HG03342 (cell line): ENCODE results near the gene NELFCD.
"Not testable (repeated sequence)": the region's sequence is repeated elsewhere in the genome, so short reads cannot be mapped to it uniquely, and the experiment has no call there.

ENCODE experiments used
- ATAC-seq: cut with Tn5 transposase; IDR thresholded peaks from one replicate; pipeline ENCODE4 v1.9.1; 2021; ENCODE audit warnings: mild to moderate bottlenecking, moderate library complexity; ENCODE audit not compliant: unreplicated experiment

The NELFCD gene

GRCh38 chr20:59007665-59008511 lies 26.8 kb downstream of the NELFCD start:
- ATAC-seq: peak; percentile 35

GRCh38 chr20:59008715-59009336 lies 27.8 kb downstream of the NELFCD start:
- no peak for ATAC-seq

- ATAC-seq: no peak
These were observed 29.4 kb downstream of the NELFCD start for GRCh38 chr20:59010321-59010994.

DNA sequence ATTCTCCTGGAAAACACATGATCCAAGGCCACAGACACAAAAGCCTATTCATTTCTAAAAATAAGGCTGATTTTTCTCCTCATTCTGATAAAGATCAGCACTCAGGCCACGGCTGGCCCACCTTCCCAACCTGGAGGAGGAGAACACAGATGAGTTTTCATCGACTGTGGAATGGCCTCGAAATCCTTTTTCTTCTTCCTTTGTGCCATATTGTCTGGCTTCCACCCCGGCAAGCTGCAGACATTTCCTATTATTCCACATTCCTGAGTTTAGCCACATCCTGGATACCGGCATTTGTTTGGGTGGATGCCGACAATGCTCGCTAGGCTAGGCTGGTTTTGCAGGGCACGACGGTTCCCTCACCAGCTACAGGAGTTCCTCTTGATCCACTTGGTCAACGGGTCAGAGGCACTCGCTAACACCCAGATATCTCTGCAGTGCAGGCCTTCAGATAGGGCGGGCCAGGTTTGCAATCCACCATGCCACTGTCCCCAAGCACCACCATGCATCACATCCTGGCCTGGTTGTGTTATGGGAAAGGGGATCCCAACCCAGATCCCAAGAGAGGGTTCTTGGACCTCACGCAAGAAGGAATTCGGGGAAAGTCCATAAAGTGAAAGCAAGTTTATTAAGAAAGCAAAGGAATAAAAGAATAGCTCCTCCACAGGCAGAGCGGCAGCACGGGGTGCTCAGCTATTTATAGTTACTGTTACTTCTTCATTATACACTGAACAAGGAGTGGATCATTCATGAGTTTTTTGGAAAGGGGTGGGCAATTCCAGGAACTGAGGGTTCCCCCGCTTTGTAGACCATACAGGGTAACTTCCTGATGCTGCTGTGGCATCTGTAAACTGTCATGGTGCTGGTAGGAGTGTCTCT lies 30.2 kb downstream of the NELFCD start:
- no peak for ATAC-seq

DNA sequence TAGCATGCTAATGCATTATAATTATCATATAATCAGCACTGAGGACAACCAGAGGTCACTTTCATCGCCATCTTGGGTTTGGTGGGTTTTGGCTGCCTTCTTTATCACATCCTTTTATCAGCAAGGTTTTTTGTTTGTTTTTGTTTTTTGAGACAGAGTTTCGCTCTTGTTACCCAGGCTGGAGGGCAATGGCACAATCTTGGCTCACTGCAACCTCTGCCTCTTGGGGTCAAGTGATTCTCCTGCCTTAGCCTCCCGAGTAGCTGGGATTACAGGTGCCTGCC lies 30.8 kb downstream of the NELFCD start:
- not testable (repeated sequence) for ATAC-seq

- no peak for ATAC-seq
These were observed 32.2 kb downstream of the NELFCD start for GRCh38 chr20:59013031-59013951.

- ATAC-seq: no peak
These were observed 33.0 kb downstream of the NELFCD start for GRCh38 chr20:59013959-59014608.

- ATAC-seq: no peak
These were observed 33.8 kb downstream of the NELFCD start for GRCh38 chr20:59014680-59015389.

- ATAC-seq: no peak
These were observed 34.4 kb downstream of the NELFCD start for GRCh38 chr20:59015411-59015810.

DNA sequence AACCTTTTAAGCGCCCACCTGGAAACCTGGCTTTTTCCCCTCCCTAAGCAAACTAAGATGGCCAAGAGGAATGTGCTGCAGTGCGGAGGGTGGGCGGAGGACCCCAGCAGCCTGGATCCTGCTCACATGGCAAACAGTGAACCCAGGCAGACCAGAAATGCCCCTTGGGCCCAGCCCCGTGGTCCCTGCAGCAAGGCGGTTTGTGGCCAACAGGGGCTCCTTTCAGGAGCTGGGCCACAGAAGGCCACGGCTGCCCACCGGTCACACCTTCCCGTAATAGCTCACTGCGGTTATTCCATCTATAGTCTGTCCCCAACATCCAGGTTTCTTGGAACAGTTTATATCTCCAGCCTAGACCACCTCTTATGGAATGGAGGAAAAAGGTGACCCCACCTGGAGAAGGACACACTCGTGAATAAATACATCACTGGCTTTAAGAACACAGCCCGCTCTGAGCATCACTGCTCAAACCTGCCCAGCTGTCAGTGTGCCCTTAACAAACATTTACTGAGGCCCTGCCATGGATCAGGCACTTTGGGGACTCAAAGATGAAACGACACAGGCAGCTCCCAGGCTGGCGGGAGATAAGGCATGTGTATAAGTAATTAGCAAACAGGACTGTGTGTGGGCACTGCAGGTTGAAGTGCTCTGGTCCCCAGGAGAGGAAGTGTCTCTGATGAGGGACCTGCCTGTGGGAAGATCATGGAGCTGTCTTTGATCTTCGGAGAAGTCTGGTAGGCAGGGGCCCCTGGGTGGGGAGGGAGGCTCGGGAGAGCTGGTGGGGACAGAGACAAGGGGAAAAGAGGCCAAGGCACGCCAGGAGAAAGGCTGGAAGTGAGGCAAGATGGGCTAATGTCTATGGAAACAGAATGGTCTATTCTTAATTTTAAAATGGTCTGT lies 35.0 kb downstream of the NELFCD start:
- ATAC-seq: no peak

DNA sequence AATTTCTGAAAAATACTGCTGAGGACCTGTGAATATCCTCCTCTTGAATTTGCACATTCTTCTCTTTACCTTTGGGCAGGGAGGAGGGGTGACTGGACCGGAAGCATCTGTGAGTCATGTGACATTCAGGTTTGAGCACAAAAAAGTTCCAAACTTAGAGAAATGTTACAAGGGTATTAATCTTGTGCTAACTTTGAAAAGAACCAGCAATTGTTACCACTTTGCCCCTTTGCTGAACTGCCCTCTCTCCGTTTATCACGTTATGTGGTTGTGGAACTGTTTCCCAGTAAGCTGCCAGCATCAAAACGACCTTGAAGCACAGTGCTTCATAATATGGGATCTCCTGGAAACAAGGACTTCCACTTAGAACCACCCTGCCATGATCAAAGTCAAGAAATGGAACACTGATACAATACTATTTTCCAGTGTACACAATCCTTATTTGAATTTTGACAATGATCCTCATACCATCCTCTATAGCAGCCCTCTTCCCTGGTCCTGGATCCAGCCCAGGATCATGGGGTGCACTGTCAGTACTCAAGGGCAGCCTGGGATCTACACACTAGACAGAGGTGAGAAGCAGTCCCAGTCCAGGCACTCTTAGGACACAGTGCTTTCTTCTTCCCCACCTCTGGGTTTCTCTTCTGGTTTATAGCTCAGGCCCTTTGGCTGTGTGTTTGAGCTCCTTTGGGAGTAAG lies 35.9 kb downstream of the NELFCD start:
- ATAC-seq: no peak

DNA sequence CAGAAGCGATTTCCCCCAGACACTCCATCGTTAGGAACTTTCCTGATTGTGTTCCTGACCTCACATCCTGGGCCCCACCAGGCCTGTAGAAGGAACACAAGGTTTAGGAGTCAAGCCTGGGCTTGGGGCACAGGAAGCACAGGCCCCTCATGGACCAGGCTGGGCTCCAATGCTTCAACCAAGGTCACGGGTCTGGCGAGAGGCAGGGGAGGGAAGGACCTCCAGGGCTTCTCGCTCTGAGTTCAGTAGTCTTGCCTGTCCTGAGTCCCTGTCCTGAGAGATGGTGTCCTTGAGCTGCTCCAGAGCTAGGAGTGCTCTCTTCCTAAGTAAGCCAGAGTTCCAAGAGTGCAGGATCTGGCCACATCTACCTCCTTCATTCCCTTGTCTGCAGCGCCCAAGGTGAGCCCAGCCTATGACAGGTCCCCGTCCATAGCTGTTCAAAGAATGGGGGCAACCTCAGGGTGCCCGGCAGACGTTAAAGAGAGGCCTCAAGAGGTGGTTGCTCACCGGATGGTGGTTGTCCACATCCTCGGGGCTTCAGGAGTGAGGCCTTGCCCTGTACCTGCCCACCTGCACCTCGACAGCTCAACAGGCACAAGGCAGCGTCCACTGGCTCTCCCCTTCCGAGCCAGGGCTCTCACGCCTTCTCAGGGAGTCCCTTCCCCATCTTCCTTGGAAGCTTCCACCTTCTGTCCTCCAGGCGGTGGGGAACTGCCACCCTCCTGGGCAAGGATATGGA lies 36.6 kb downstream of the NELFCD start:
- no peak for ATAC-seq

DNA sequence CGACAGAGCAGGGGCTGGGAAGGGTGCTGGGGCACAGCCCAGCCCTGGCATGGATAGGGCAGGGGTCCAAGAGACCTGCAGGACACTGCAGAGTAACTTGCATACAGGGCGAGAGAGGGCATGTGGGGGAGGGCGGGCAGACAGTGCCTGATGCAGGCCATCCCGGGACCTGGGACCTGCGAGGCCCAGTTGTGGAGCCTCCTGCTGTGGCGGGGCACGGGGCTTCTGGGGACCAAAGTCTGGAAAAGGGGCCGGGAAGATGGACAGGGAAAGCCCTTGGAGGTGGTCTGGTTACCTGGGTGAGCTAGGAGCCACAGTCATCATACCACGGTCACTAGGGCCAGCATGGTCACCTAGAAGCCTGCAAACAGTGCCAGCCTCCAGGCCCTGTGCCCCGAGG lies 37.8 kb downstream of the NELFCD start:
- ATAC-seq: no peak

- ATAC-seq: no peak
These were observed 38.2 kb downstream of the NELFCD start, which contains the start of gene TUBB1 for GRCh38 chr20:59019217-59019616. Gene TUBB1, plus strand, starts transcription at chr20:59019429. Its CDS starts 94 bp downstream, at chr20:59019523.

- no peak for ATAC-seq
These were observed 40.0 kb downstream of the NELFCD start for GRCh38 chr20:59020938-59021551.

GRCh38 chr20:59022754-59023153 lies 41.7 kb downstream of the NELFCD start:
- no peak for ATAC-seq
